ENCODE data around the gene BCKDHA.

DNA sequence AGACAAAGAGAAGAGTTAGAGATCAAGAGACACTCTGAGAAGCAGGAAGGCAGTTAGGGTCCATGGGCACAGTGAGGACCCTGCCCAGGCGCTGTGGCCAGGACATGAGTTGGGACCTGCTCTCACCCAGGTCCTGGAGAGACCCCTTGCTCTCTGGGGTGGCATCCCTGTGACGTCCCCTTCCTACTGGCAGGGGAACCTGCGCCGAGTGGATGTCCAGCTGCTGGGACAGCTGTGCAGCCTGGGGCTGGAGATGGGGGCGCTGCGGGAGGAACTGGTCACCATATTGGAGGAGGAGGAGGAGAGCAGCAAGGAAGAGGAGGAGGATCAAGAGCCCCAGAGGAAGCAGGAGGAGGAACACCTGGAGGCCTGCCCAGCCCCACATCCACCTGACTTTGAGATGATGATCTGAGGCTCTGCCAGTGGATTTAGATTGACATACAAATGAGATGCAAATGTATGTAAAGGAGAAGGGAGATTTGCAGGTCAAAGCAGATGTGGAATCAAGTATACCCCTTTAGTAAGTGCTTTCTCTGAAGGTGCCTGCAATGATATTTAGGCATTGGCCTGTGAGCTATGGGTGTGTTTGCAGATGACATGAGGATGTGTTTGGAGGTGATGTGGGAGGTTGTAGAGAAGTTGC lies 46.3 kb downstream of the BCKDHA start:
- TF ChIP-seq, protein P1, sequence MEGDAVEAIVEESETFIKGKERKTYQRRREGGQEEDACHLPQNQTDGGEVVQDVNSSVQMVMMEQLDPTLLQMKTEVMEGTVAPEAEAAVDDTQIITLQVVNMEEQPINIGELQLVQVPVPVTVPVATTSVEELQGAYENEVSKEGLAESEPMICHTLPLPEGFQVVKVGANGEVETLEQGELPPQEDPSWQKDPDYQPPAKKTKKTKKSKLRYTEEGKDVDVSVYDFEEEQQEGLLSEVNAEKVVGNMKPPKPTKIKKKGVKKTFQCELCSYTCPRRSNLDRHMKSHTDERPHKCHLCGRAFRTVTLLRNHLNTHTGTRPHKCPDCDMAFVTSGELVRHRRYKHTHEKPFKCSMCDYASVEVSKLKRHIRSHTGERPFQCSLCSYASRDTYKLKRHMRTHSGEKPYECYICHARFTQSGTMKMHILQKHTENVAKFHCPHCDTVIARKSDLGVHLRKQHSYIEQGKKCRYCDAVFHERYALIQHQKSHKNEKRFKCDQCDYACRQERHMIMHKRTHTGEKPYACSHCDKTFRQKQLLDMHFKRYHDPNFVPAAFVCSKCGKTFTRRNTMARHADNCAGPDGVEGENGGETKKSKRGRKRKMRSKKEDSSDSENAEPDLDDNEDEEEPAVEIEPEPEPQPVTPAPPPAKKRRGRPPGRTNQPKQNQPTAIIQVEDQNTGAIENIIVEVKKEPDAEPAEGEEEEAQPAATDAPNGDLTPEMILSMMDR (IDR thresholded peaks at IDR 0.05 in 4 of 5, conservative IDR thresholded peaks at IDR 0.05 in 1 of 5): no peak
- no peak for TF ChIP-seq POLR2A (IDR thresholded peaks at IDR 0.05)

Data from gastrocnemius medialis (tissue), 4 donors.